A673 (cell line): Measurements from ENCODE around the gene GABBR1. TPM values are rescaled to one million over a fixed set of nuclear protein-coding genes. Genes with fewer than 3 reads are reported as not detected.

Source experiments
- BruUV-seq: library from RNA; stranded (reverse); fragments of 400-500 nt; replicated peaks from 2 replicates; lab custom pipeline; 2021; lab: Mats Ljungman, UMichigan
- CTCF ChIA-PET: fragments of 300-600 bp; sonication (Branson Sonifier 250); formaldehyde crosslinking; loops from one replicate; lab custom pipeline; 2022; ENCODE audit warnings: antibody characterized with exemption; lab: Charles Lee
- POLR2A ChIA-PET: fragments of 300-600 bp; sonication (Branson Sonifier 250); formaldehyde crosslinking; loops from one replicate; lab custom pipeline; 2022; ENCODE audit warnings: antibody characterized with exemption; ENCODE audit not compliant: low non-redundant PET; lab: Charles Lee
- DNase-seq: peaks from one replicate; pipeline ENCODE4 v3.0.0-alpha.2; 2015; ENCODE audit warnings: low spot score
- H3K27ac ChIP-seq: fragments of 200-600 bp; sonication (generic); 2 replicates; pipeline ENCODE4 v1.5.1; 2016; ENCODE audit warnings: mixed run types, low read depth, mild to moderate bottlenecking, mixed read lengths, antibody characterized with exemption, low read length; ENCODE audit not compliant: poor library complexity, severe bottlenecking
- H3K27me3 ChIP-seq: fragments of 200-600 bp; sonication (generic); replicated peaks from 2 replicates; pipeline ENCODE4 v1.6.1; 2017; ENCODE audit warnings: mixed run types, low read depth, mild to moderate bottlenecking, mixed read lengths, antibody characterized with exemption, low read length; ENCODE audit not compliant: insufficient read depth, poor library complexity
- H3K36me3 ChIP-seq: fragments of 200-600 bp; sonication (generic); 2 replicates; pipeline ENCODE4 v1.6.1; 2016; ENCODE audit warnings: mixed run types, mild to moderate bottlenecking, mixed read lengths, antibody characterized with exemption, low read length; ENCODE audit not compliant: insufficient read depth, poor library complexity, severe bottlenecking
- H3K4me1 ChIP-seq: fragments of 200-600 bp; sonication (generic); 2 replicates; pipeline ENCODE4 v1.6.1; 2017; ENCODE audit warnings: mixed run types, mild to moderate bottlenecking, mixed read lengths, antibody characterized with exemption, low read length; ENCODE audit not compliant: insufficient read depth, poor library complexity, severe bottlenecking
- H3K4me3 ChIP-seq: fragments of 200-600 bp; sonication (generic); 2 replicates; pipeline ENCODE4 v1.5.1; 2016; ENCODE audit warnings: low read depth, mixed run types, mild to moderate bottlenecking, mixed read lengths, low read length; ENCODE audit not compliant: poor library complexity, severe bottlenecking
- H3K9me3 ChIP-seq: fragments of 200-600 bp; sonication (generic); 2 replicates; pipeline ENCODE4 v1.6.1; 2016; ENCODE audit warnings: mixed run types, low read depth, mild to moderate bottlenecking, mixed read lengths, antibody characterized with exemption, low read length; ENCODE audit not compliant: poor library complexity, severe bottlenecking
- CTCF ChIP-seq: fragments of 300-800, 200-600 bp; sonication (generic); conservative IDR thresholded peaks from 2 replicates; pipeline ENCODE4 v1.5.1; 2017; ENCODE audit warnings: low read depth, mild to moderate bottlenecking, antibody characterized with exemption, low read length, moderate library complexity, mixed read lengths
- EZH2 ChIP-seq: fragments of 200-600 bp; sonication (generic); IDR thresholded peaks from 2 replicates; pipeline ENCODE4 v1.6.1; 2017; ENCODE audit warnings: borderline replicate concordance, low read depth, mild to moderate bottlenecking, mixed read lengths, antibody characterized with exemption, low read length; ENCODE audit not compliant: poor library complexity, severe bottlenecking
- intact Hi-C: fragments of 100-400 bp; cut with micrococcal nuclease; formaldehyde crosslinking; loops from one replicate; pipeline ENCODE4 v1.10.0; 2022; ENCODE audit not compliant: unreplicated experiment
- total RNA-seq: library from RNA; stranded (reverse); gene quantifications from 2 replicates; pipeline ENCODE4 v1.2.3, GENCODE V29; 2021

GABBR1 gene
- total RNA-seq, 1 experiment from 2014 or later, result 81.3 TPM

- Histone ChIP-seq H3K27me3 (peaks cover 80% of the 10 kb centered on the region), H3K4me3 (no peak overlapping the region), H3K27ac (no peak overlapping the region), H3K36me3 (no peaks in the 10 kb centered on the region), H3K9me3 (no peaks in the 10 kb centered on the region), H3K4me1 (no peaks in the 10 kb centered on the region)
- BruUV-seq, result no TSS peak
- intact Hi-C loops, result no loop called here
- TF ChIP-seq CTCF (no peak), EZH2 (no peak)
- ChIA-PET POLR2A (no interaction called here), CTCF (no interaction called here)
- no peak for DNase-seq
Observed at GRCh38 chr6:29563435-29563965, 69.5 kb downstream of the GABBR1 start.

- BruUV-seq, result no TSS peak
- CTCF ChIA-PET, result no interaction called here
- POLR2A ChIA-PET, result no interaction called here
Observed at GRCh38 chr6:29561606-29562181, 71.3 kb downstream of the GABBR1 start.

GRCh38 chr6:29561091-29561490 lies 71.9 kb downstream of the GABBR1 start:
- H3K36me3 ChIP-seq, result no peaks in the 10 kb centered on the region
- TF ChIP-seq EZH2, result no peak
- TF ChIP-seq CTCF, result no peak
- no peak for DNase-seq
- ChIA-PET POLR2A (no interaction called here), CTCF (no interaction called here)
- no peaks in the 10 kb centered on the region for H3K9me3 ChIP-seq
- peaks cover 79% of the 10 kb centered on the region for H3K27me3 ChIP-seq
- no peaks in the 10 kb centered on the region for H3K4me1 ChIP-seq
- H3K4me3 ChIP-seq, result no peak overlapping the region
- intact Hi-C loops, result no loop called here
- no peak overlapping the region for H3K27ac ChIP-seq
- no TSS peak for BruUV-seq

More at GRCh38 chr6:29561606-29562181, 71.3 kb downstream of the GABBR1 start:
- intact Hi-C loops, result no loop called here
- Histone ChIP-seq H3K4me1 (no peaks in the 10 kb centered on the region), H3K9me3 (no peaks in the 10 kb centered on the region), H3K27me3 (peaks cover 77% of the 10 kb centered on the region), H3K36me3 (no peaks in the 10 kb centered on the region), H3K4me3 (no peak overlapping the region), H3K27ac (no peak overlapping the region)
- no peak for TF ChIP-seq CTCF
- no peak for DNase-seq
